ENCODE data around the gene SERAC1. TPM values are rescaled to one million over a fixed set of nuclear protein-coding genes. Genes with fewer than 3 reads are reported as not detected.
A peak's percentile ranks its signal among the peaks of the same experiment; 100 is the strongest.

The SERAC1 gene
- total and polyA plus RNA-seq, 4 experiments from 2014 or later: 1.7 to 5.5 (median 4.0) TPM

DNA sequence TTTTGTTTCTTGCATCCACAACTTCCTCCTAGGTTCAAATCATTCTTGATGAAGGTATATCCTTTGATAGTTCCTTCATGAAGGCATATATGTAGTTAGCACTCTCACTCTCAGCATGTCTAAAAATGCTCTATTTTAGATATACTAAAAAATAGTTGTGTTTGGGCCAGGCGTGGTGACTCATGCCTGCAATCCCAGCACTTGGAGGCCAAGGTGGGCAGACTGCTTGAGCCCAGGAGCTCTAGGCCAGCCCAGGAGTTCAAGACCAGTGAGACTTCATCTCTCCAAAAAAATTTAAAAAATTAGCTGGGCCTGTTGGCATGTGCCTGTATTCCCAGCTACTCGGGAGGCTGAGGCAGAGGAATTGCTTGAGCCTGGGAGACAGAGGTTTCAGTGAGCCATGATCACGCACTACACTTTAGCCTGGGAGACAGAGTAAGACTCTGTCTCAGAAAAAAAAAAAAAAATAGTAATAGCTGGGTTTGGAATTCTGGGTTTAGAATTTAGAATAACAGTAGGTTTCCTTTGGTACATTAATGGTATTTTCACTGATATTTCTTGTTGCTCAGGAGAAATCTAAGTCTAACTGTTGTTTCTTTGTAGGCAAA lies 7.0 kb downstream of the SERAC1 start:
- Histone ChIP-seq H3K36me3 (ENCODE audit: insufficient read depth, low read length) (no peaks in the 10 kb centered on the region), H3K9me3 (ENCODE audit: control insufficient read depth in 1 of 2, low read length in 2 of 2) (no peaks in the 10 kb centered on the region), H3K27ac (ENCODE audit: low read depth, low read length) (no peak overlapping the region), H3K27me3 (ENCODE audit: insufficient read depth, low read length) (no peaks in the 10 kb centered on the region), H3K4me1 (ENCODE audit: insufficient read depth, low read length) (no peaks in the 10 kb centered on the region), H3K4me3 (ENCODE audit: low read length in 2 of 2) (no peak overlapping the region)
- CTCF ChIA-PET (ENCODE audit: partially characterized antibody): no interaction called here
- Mint-ChIP-seq H3K27ac (peak overlapping the region in 1 of 7 donors; percentile 40), H3K36me3 (peaks cover 11 to 20% of the 10 kb centered on the region in 2 donors), H3K4me3 (no peak overlapping the region), H3K4me1 (peaks cover 0 to 5% (median 3%) of the 10 kb centered on the region in 4 donors), H3K27me3 (no peaks in the 10 kb centered on the region), H3K9me3 (no peaks in the 10 kb centered on the region)
- intact Hi-C loops (cut with micrococcal nuclease): no loop called here
- POLR2A ChIA-PET (ENCODE audit: partially characterized antibody): no interaction called here
- no peak for DNase-seq

GRCh38 chr6:158158748-158159147 lies 9.3 kb downstream of the SERAC1 start:
- Mint-ChIP-seq H3K4me3 (no peak overlapping the region), H3K36me3 (peaks cover 22 to 28% of the 10 kb centered on the region in 2 donors), H3K27me3 (no peaks in the 10 kb centered on the region), H3K9me3 (no peaks in the 10 kb centered on the region), H3K4me1 (peaks cover 0 to 2% (median under 1%) of the 10 kb centered on the region in 4 donors), H3K27ac (no peak overlapping the region)
- POLR2A ChIA-PET (ENCODE audit: partially characterized antibody): no interaction called here
- Histone ChIP-seq H3K4me1 (ENCODE audit: insufficient read depth, low read length) (no peaks in the 10 kb centered on the region), H3K27me3 (ENCODE audit: insufficient read depth, low read length) (no peaks in the 10 kb centered on the region), H3K9me3 (ENCODE audit: control insufficient read depth in 1 of 2, low read length in 2 of 2) (no peaks in the 10 kb centered on the region), H3K36me3 (ENCODE audit: insufficient read depth, low read length) (peaks cover 4% of the 10 kb centered on the region), H3K4me3 (ENCODE audit: low read length in 2 of 2) (no peak overlapping the region), H3K27ac (ENCODE audit: low read depth, low read length) (no peak overlapping the region)
- CTCF ChIA-PET (ENCODE audit: partially characterized antibody): no interaction called here
- intact Hi-C loops (cut with micrococcal nuclease): no loop called here
- DNase-seq: no peak

GRCh38 chr6:158158123-158158522 lies 9.9 kb downstream of the SERAC1 start:
- Histone ChIP-seq H3K27me3 (ENCODE audit: insufficient read depth, low read length) (no peaks in the 10 kb centered on the region), H3K4me3 (ENCODE audit: low read length in 2 of 2) (no peak overlapping the region), H3K9me3 (ENCODE audit: control insufficient read depth in 1 of 2, low read length in 2 of 2) (no peaks in the 10 kb centered on the region), H3K4me1 (ENCODE audit: insufficient read depth, low read length) (no peaks in the 10 kb centered on the region), H3K36me3 (ENCODE audit: insufficient read depth, low read length) (peaks cover 4% of the 10 kb centered on the region), H3K27ac (ENCODE audit: low read depth, low read length) (no peak overlapping the region)
- ChIA-PET POLR2A (ENCODE audit: partially characterized antibody) (no interaction called here), CTCF (ENCODE audit: partially characterized antibody) (no interaction called here)
- no peak for DNase-seq
- Mint-ChIP-seq H3K27me3 (no peaks in the 10 kb centered on the region), H3K4me1 (peaks cover 0 to 2% (median under 1%) of the 10 kb centered on the region in 4 donors), H3K36me3 (peaks cover 22 to 28% of the 10 kb centered on the region in 2 donors), H3K27ac (no peak overlapping the region), H3K9me3 (no peaks in the 10 kb centered on the region), H3K4me3 (no peak overlapping the region)
- intact Hi-C loops (cut with micrococcal nuclease): no loop called here

DNA sequence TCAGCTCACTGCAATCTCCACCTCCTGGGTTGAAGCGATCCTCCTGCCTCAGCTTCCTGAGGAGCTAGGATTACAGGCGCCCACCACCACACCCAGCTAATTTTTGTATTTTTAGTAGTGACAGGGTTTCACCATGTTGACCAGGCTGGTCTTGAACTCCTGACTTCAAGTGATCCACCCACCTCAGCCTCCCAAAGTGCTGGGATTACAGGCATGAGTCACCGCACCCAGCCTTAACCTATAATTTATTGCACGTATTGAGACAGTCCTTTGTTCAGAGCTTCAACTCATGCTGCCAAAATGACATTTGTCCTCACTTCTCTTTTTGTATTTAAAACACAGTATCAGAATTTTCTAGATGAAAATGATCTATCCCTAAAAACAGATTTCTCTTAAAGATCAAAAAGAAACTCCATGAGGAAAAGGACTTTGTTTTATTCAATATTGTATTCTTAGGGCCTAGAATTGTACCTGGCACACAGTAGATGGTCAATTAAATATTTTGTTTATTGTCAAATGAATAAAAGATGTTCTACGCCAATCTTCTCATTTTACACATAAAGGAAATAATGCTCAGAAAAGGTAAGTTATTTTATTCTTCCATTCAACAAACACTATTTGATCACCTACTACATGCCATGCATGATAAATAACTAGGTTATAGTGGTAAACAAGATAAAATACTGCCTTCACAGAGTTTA lies 10.8 kb downstream of the SERAC1 start:
- H3K4me3 Mint-ChIP-seq: no peak overlapping the region
- H3K27ac ChIP-seq (ENCODE audit: low read depth, low read length): no peak overlapping the region
- peak overlapping the region in 1 of 7 donors; percentile 6 for H3K27ac Mint-ChIP-seq
- no peaks in the 10 kb centered on the region for H3K9me3 ChIP-seq (ENCODE audit: control insufficient read depth in 1 of 2, low read length in 2 of 2)
- CTCF ChIA-PET (ENCODE audit: partially characterized antibody): no interaction called here
- intact Hi-C loops (cut with micrococcal nuclease): no loop called here
- POLR2A ChIA-PET (ENCODE audit: partially characterized antibody): no interaction called here
- no peaks in the 10 kb centered on the region for H3K27me3 Mint-ChIP-seq
- no peaks in the 10 kb centered on the region for H3K27me3 ChIP-seq (ENCODE audit: insufficient read depth, low read length)
- H3K36me3 ChIP-seq (ENCODE audit: insufficient read depth, low read length): peaks cover 4% of the 10 kb centered on the region
- H3K4me1 Mint-ChIP-seq: peaks cover 0 to 2% (median under 1%) of the 10 kb centered on the region in 4 donors
- H3K4me1 ChIP-seq (ENCODE audit: insufficient read depth, low read length): no peaks in the 10 kb centered on the region
- H3K4me3 ChIP-seq (ENCODE audit: low read length in 2 of 2): no peak overlapping the region
- H3K36me3 Mint-ChIP-seq: peaks cover 22 to 27% of the 10 kb centered on the region in 2 donors
- DNase-seq: no peak
- H3K9me3 Mint-ChIP-seq: no peaks in the 10 kb centered on the region

- CTCF ChIA-PET (ENCODE audit: partially characterized antibody): no interaction called here
- Mint-ChIP-seq H3K9me3 (no peaks in the 10 kb centered on the region), H3K4me1 (no peaks in the 10 kb centered on the region), H3K4me3 (no peak overlapping the region), H3K36me3 (peaks cover 22 to 30% of the 10 kb centered on the region in 2 donors), H3K27me3 (no peaks in the 10 kb centered on the region), H3K27ac (no peak overlapping the region)
- Histone ChIP-seq H3K4me1 (ENCODE audit: insufficient read depth, low read length) (no peaks in the 10 kb centered on the region), H3K36me3 (ENCODE audit: insufficient read depth, low read length) (peaks cover 4% of the 10 kb centered on the region), H3K27ac (ENCODE audit: low read depth, low read length) (no peak overlapping the region), H3K9me3 (ENCODE audit: control insufficient read depth in 1 of 2, low read length in 2 of 2) (no peaks in the 10 kb centered on the region), H3K27me3 (ENCODE audit: insufficient read depth, low read length) (no peaks in the 10 kb centered on the region), H3K4me3 (ENCODE audit: low read length in 2 of 2) (no peak overlapping the region)
- no peak for DNase-seq
- intact Hi-C loops (cut with micrococcal nuclease): no loop called here
- POLR2A ChIA-PET (ENCODE audit: partially characterized antibody): no interaction called here
Measured at GRCh38 chr6:158154816-158155215, 13.2 kb downstream of the SERAC1 start.

DNA sequence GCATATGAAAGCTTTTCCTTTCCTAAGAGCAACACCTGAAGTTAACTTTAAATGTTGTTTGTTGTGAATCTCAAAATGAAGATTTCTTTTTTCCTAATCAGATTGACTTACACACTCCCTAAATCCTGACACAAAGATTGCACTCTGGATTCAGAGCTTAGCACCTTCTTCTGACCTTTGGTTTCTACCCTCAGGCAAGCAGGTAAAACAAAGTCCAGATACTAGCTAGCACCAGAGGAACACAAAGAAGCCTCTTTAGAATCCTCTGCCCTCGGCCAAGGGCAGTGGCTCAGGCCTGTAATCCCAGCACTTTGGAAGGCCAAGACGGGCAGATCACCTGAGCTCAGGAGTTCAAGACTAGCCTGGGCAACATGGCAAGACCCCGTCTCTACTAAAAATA lies 14.5 kb downstream of the SERAC1 start:
- no peaks in the 10 kb centered on the region for H3K27me3 Mint-ChIP-seq
- no peak for DNase-seq
- intact Hi-C loops (cut with micrococcal nuclease): no loop called here
- CTCF ChIA-PET (ENCODE audit: partially characterized antibody): no interaction called here
- Histone ChIP-seq H3K4me3 (ENCODE audit: low read length in 2 of 2) (no peak overlapping the region), H3K36me3 (ENCODE audit: insufficient read depth, low read length) (peaks cover 4% of the 10 kb centered on the region), H3K27ac (ENCODE audit: low read depth, low read length) (no peak overlapping the region), H3K27me3 (ENCODE audit: insufficient read depth, low read length) (no peaks in the 10 kb centered on the region), H3K4me1 (ENCODE audit: insufficient read depth, low read length) (no peaks in the 10 kb centered on the region), H3K9me3 (ENCODE audit: control insufficient read depth in 1 of 2, low read length in 2 of 2) (no peaks in the 10 kb centered on the region)
- H3K27ac Mint-ChIP-seq: peak overlapping the region in 1 of 7 donors; percentile 25
- H3K9me3 Mint-ChIP-seq: no peaks in the 10 kb centered on the region
- H3K36me3 Mint-ChIP-seq: peaks cover 27 to 36% of the 10 kb centered on the region in 2 donors
- H3K4me1 Mint-ChIP-seq: no peaks in the 10 kb centered on the region
- POLR2A ChIA-PET (ENCODE audit: partially characterized antibody): no interaction called here
- no peak overlapping the region for H3K4me3 Mint-ChIP-seq

DNA sequence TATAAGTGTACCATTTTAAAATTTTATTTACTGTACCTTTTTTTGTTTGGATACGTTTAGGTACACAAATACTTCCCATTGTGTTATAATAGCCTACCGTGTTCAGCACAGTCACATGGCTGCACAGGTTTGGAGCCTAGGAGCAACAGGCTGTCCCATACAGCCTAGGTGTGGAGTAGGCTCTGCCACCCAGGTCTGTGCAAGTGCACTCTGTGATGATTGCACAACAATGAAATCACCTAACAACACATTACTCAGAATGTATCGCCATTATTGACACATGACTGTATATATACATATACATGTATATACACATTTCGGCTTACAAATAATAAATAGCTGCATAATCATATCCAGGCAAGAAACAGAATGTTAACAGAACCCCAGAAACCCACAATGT lies 15.4 kb downstream of the SERAC1 start:
- no peaks in the 10 kb centered on the region for H3K27me3 Mint-ChIP-seq
- peaks cover 4% of the 10 kb centered on the region for H3K36me3 ChIP-seq (ENCODE audit: insufficient read depth, low read length)
- H3K9me3 ChIP-seq (ENCODE audit: control insufficient read depth in 1 of 2, low read length in 2 of 2): no peaks in the 10 kb centered on the region
- peaks cover 30 to 35% of the 10 kb centered on the region in 2 donors for H3K36me3 Mint-ChIP-seq
- intact Hi-C loops (cut with micrococcal nuclease): no loop called here
- no peak for DNase-seq
- no peaks in the 10 kb centered on the region for H3K27me3 ChIP-seq (ENCODE audit: insufficient read depth, low read length)
- no peak overlapping the region for H3K4me3 ChIP-seq (ENCODE audit: low read length in 2 of 2)
- POLR2A ChIA-PET (ENCODE audit: partially characterized antibody): no interaction called here
- no peaks in the 10 kb centered on the region for H3K9me3 Mint-ChIP-seq
- H3K4me1 Mint-ChIP-seq: no peaks in the 10 kb centered on the region
- no peak overlapping the region for H3K27ac ChIP-seq (ENCODE audit: low read depth, low read length)
- H3K4me3 Mint-ChIP-seq: no peak overlapping the region
- no peak overlapping the region for H3K27ac Mint-ChIP-seq
- CTCF ChIA-PET (ENCODE audit: partially characterized antibody): no interaction called here
- no peaks in the 10 kb centered on the region for H3K4me1 ChIP-seq (ENCODE audit: insufficient read depth, low read length)
